ENCODE measurements around the gene CHURC1.

The CHURC1 gene

GRCh38 chr14:64914237-64915028, at the start of gene CHURC1:
CHURC1 (plus strand) TSS chr14:64914455; CDS start chr14:64914496, 41 bp downstream.
- Histone ChIP-seq H3K4me3 (peak within 1 kb of the TSS; percentile 97), H3K36me3 (peaks cover 18% of the 10 kb centered on the region; the same call in 1 of the 2 replicates), H3K27me3 (no peaks in the 10 kb centered on the region), H3K4me2 (peak within 1 kb of the TSS; percentile 88), H3K27ac (peak within 1 kb of the TSS; percentile 97), H3K9ac (peak within 1 kb of the TSS; percentile 98), H4K20me1 (peaks cover 31% of the 10 kb centered on the region), H3K4me1 (peaks cover 23% of the 10 kb centered on the region), H3K9me3 (no peaks in the 10 kb centered on the region; the same call in 1 of the 2 replicates)
- no peak for TF ChIP-seq Cebpa-rat (IDR thresholded peaks at IDR 0.05)

DNA sequence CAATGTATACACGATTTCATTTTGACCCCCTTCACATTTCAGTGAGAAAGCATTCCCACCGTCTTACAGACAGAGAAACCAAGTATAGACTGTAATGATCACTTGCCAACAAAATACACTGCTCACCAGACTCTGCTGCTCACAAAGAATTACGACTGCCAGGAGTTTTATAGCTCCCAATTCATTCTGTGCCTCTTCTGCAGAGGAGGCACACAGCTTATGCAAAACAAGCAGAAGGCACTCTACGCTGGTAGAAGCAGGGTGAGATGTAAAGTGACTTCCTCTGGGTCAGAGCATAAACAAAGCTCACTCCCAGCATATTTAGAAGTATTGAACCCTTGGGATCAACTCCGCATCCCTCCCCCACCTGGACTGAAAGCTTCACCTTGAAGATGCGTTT, 49.1 kb upstream of the CHURC1 start:
- Histone ChIP-seq H3K36me3 (no peaks in the 10 kb centered on the region), H3K27ac (no peak overlapping the region), H4K20me1 (no peaks in the 10 kb centered on the region), H3K9ac (no peak overlapping the region), H3K4me2 (no peak overlapping the region), H3K9me3 (no peaks in the 10 kb centered on the region), H3K4me1 (peaks cover 4% of the 10 kb centered on the region; the same call in 1 of the 2 replicates), H3K27me3 (no peaks in the 10 kb centered on the region), H3K4me3 (no peak overlapping the region)
- TF ChIP-seq Cebpa-rat (IDR thresholded peaks at IDR 0.05), result no peak

DNA sequence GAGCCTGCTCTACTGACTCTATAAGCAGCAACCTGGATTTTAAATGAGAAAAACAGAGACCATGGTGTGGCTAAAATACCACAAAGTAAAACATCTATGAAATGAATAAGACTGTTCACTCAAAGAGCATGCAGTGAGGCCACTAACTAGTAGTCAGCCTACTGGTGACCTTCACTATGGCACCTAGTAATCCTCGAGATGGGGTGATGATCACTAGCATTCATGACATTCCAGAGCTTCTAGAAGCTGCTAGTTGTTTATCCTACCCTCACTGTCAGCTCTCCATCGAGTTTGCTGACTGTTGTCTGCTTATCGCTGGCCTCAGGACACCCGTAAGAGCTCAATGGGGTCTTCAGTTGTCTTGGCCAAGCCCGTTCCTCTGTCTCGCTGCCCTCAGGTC, 48.3 kb upstream of the CHURC1 start:
- Histone ChIP-seq H3K9me3 (no peaks in the 10 kb centered on the region), H4K20me1 (no peaks in the 10 kb centered on the region), H3K27me3 (no peaks in the 10 kb centered on the region), H3K4me3 (no peak overlapping the region), H3K27ac (no peak overlapping the region), H3K4me1 (peaks cover 9% of the 10 kb centered on the region; the same call in 1 of the 2 replicates), H3K9ac (no peak overlapping the region), H3K36me3 (no peaks in the 10 kb centered on the region), H3K4me2 (no peak overlapping the region)
- TF ChIP-seq Cebpa-rat (IDR thresholded peaks at IDR 0.05), result no peak

- no peaks in the 10 kb centered on the region for H3K27me3 ChIP-seq
- no peaks in the 10 kb centered on the region for H3K9me3 ChIP-seq
- H4K20me1 ChIP-seq, result no peaks in the 10 kb centered on the region
- no peak overlapping the region for H3K4me3 ChIP-seq
- no peak overlapping the region for H3K4me2 ChIP-seq
- no peak overlapping the region for H3K27ac ChIP-seq
- H3K4me1 ChIP-seq, result peaks cover 9% of the 10 kb centered on the region; the same call in 1 of the 2 replicates
- TF ChIP-seq Cebpa-rat (IDR thresholded peaks at IDR 0.05), result no peak
- H3K9ac ChIP-seq, result no peak overlapping the region
- no peaks in the 10 kb centered on the region for H3K36me3 ChIP-seq
Measured at GRCh38 chr14:64867182-64867581, 47.1 kb upstream of the CHURC1 start.

DNA sequence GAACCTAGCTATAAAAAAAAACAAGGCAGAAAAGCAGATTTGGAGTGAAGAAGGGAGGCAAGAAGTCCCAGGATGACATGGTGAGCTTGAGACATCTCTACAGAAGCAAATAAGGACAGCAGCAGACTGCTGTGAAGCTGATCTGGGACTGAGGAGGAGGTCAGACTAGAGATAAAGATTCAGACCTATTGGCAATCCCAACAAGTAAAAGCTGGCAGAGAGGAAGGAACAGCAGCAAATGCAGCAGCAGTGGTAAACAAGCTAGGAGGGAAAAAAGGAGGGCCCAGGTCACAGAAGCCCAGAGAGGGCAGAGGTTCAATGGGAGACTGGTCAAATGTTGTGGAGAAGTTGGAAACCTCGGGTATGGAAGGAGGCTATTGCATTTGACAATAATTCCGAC, 45.9 kb upstream of the CHURC1 start:
- no peak overlapping the region for H3K4me3 ChIP-seq
- no peak overlapping the region for H3K4me2 ChIP-seq
- H3K27me3 ChIP-seq, result no peaks in the 10 kb centered on the region
- peaks cover 9% of the 10 kb centered on the region; the same call in 1 of the 2 replicates for H3K4me1 ChIP-seq
- TF ChIP-seq Cebpa-rat (IDR thresholded peaks at IDR 0.05), result no peak
- H3K36me3 ChIP-seq, result no peaks in the 10 kb centered on the region
- peaks cover 6% of the 10 kb centered on the region; the same call in 1 of the 2 replicates for H3K9me3 ChIP-seq
- no peaks in the 10 kb centered on the region for H4K20me1 ChIP-seq
- H3K9ac ChIP-seq, result no peak overlapping the region
- H3K27ac ChIP-seq, result no peak overlapping the region

GRCh38 chr14:64868841-64869240, 45.4 kb upstream of the CHURC1 start:
- Histone ChIP-seq H3K4me1 (peaks cover 9% of the 10 kb centered on the region; the same call in 1 of the 2 replicates), H3K4me3 (no peak overlapping the region), H3K27me3 (no peaks in the 10 kb centered on the region), H3K27ac (no peak overlapping the region), H3K9ac (no peak overlapping the region), H3K4me2 (no peak overlapping the region), H3K36me3 (no peaks in the 10 kb centered on the region), H4K20me1 (no peaks in the 10 kb centered on the region), H3K9me3 (peaks cover 6% of the 10 kb centered on the region; the same call in 1 of the 2 replicates)
- no peak for TF ChIP-seq Cebpa-rat (IDR thresholded peaks at IDR 0.05)

GRCh38 chr14:64870160-64870559, 44.1 kb upstream of the CHURC1 start:
- H3K9ac ChIP-seq, result no peak overlapping the region
- no peak for TF ChIP-seq Cebpa-rat (IDR thresholded peaks at IDR 0.05)
- H4K20me1 ChIP-seq, result no peaks in the 10 kb centered on the region

GRCh38 chr14:64871344-64871743, 42.9 kb upstream of the CHURC1 start:
- Histone ChIP-seq H4K20me1 (no peaks in the 10 kb centered on the region), H3K27ac (no peak overlapping the region), H3K36me3 (no peaks in the 10 kb centered on the region), H3K27me3 (no peaks in the 10 kb centered on the region), H3K4me2 (no peak overlapping the region), H3K4me1 (peaks cover 9% of the 10 kb centered on the region; the same call in 1 of the 2 replicates), H3K9ac (no peak overlapping the region), H3K4me3 (no peak overlapping the region), H3K9me3 (peaks cover 6% of the 10 kb centered on the region; the same call in 1 of the 2 replicates)
- TF ChIP-seq Cebpa-rat (IDR thresholded peaks at IDR 0.05), result no peak

More at GRCh38 chr14:64870160-64870559, 44.1 kb upstream of the CHURC1 start:
- Histone ChIP-seq H3K27ac (no peak overlapping the region), H3K4me3 (no peak overlapping the region), H3K27me3 (no peaks in the 10 kb centered on the region), H3K9me3 (peaks cover 6% of the 10 kb centered on the region; the same call in 1 of the 2 replicates), H3K4me2 (peak overlapping the region; percentile 8; the same call in 1 of the 2 replicates), H3K4me1 (peaks cover 9% of the 10 kb centered on the region; the same call in 1 of the 2 replicates), H3K36me3 (no peaks in the 10 kb centered on the region)

GRCh38 chr14:64873506-64874219, 40.6 kb upstream of the CHURC1 start:
- no peaks in the 10 kb centered on the region for H3K36me3 ChIP-seq
- no peaks in the 10 kb centered on the region for H4K20me1 ChIP-seq
- peaks cover 9% of the 10 kb centered on the region; the same call in 1 of the 2 replicates for H3K4me1 ChIP-seq
- H3K9me3 ChIP-seq, result peaks cover 6% of the 10 kb centered on the region; the same call in 1 of the 2 replicates
- H3K4me2 ChIP-seq, result no peak overlapping the region
- H3K27ac ChIP-seq, result no peak overlapping the region
- TF ChIP-seq Cebpa-rat (IDR thresholded peaks at IDR 0.05), result no peak
- H3K27me3 ChIP-seq, result peaks cover 15% of the 10 kb centered on the region
- H3K9ac ChIP-seq, result no peak overlapping the region
- no peak overlapping the region for H3K4me3 ChIP-seq

Measured in BLaER1 (cell line).